Measurements from ENCODE around the gene GKN2. TPM values are rescaled to one million over a fixed set of nuclear protein-coding genes. Genes with fewer than 3 reads are reported as not detected.

GKN2 gene
- total RNA-seq, 1 experiment from 2014 or later: not detected

- TF ChIP-seq CDX4 (CRISPR knock-in tag; IDR thresholded peaks at IDR 0.05; ENCODE audit: borderline replicate concordance) (no peak), OVOL2 (CRISPR knock-in tag; IDR thresholded peaks at IDR 0.05; ENCODE audit: borderline replicate concordance) (no peak)
Observed at GRCh38 chr2:68989035-68989434, 36.3 kb upstream of the GKN2 start (continued).

GRCh38 chr2:68987021-68987503 lies 34.4 kb upstream of the GKN2 start:
- DNase-seq (ENCODE audit: low spot score) (no peak), ATAC-seq (no peak)
- CTCF ChIA-PET: no interaction called here

DNA sequence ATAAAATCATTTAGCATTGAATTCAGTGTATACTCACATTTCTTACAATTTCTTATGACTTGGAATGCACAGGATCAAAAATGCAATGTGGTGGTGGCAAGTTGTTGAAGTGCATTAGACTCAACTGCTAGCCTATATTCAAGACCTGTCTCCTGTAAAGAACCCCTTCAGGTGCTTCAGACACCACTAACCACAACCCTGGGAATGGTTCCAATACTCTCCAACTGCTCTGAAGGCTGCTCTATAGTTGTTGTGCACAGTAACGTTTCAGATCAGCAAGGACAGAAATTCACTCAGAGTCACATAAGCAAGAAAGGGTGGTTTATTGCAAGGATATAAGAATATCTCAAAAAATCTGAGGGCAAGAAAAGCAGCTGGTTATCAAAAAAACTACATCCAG lies 28.3 kb upstream of the GKN2 start:
- no peak for ATAC-seq
- no peaks in the 10 kb centered on the region for H3K4me1 Mint-ChIP-seq
- POLR2A ChIA-PET: no interaction called here
- DNase-seq (ENCODE audit: low spot score): no peak
- H3K36me3 Mint-ChIP-seq: no peaks in the 10 kb centered on the region
- no peak overlapping the region for H3K4me3 Mint-ChIP-seq
- H3K27ac Mint-ChIP-seq: no peak overlapping the region
- no peaks in the 10 kb centered on the region for H3K9me3 Mint-ChIP-seq
- CTCF ChIA-PET: no interaction called here
- peaks cover 3% of the 10 kb centered on the region; the same call in 1 of the 2 replicates for H3K27me3 Mint-ChIP-seq (ENCODE audit: low read depth)
- TF ChIP-seq ZNF263 (CRISPR knock-in tag; IDR thresholded peaks at IDR 0.05; ENCODE audit: low read depth) (no peak), SP1 (CRISPR knock-in tag; conservative IDR thresholded peaks at IDR 0.05) (no peak), ESRRA (CRISPR knock-in tag; IDR thresholded peaks at IDR 0.05; ENCODE audit: borderline replicate concordance) (no peak), MYBL2 (CRISPR knock-in tag; IDR thresholded peaks at IDR 0.05) (no peak), FOXP4 (CRISPR knock-in tag; IDR thresholded peaks at IDR 0.05) (no peak), PREB (CRISPR knock-in tag; IDR thresholded peaks at IDR 0.05; ENCODE audit: borderline replicate concordance) (no peak), ELF4 (CRISPR knock-in tag; IDR thresholded peaks at IDR 0.05; ENCODE audit: low read depth) (no peak), TEAD1 (CRISPR knock-in tag; IDR thresholded peaks at IDR 0.05) (no peak), ZNF512 (CRISPR knock-in tag; IDR thresholded peaks at IDR 0.05; ENCODE audit: borderline replicate concordance) (no peak)

More at GRCh38 chr2:68987021-68987503, 34.4 kb upstream of the GKN2 start:
- Mint-ChIP-seq H3K4me1 (no peaks in the 10 kb centered on the region), H3K9me3 (no peaks in the 10 kb centered on the region), H3K27me3 (ENCODE audit: low read depth) (no peaks in the 10 kb centered on the region), H3K4me3 (no peak overlapping the region), H3K27ac (no peak overlapping the region), H3K36me3 (no peaks in the 10 kb centered on the region)
- TF ChIP-seq SOX15 (CRISPR knock-in tag; IDR thresholded peaks at IDR 0.05): no peak
- no peak for TF ChIP-seq CDX4 (CRISPR knock-in tag; IDR thresholded peaks at IDR 0.05; ENCODE audit: borderline replicate concordance)
- TF ChIP-seq, protein P1, sequence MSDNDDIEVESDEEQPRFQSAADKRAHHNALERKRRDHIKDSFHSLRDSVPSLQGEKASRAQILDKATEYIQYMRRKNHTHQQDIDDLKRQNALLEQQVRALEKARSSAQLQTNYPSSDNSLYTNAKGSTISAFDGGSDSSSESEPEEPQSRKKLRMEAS (CRISPR knock-in tag; IDR thresholded peaks at IDR 0.05): no peak
- TF ChIP-seq RORB (CRISPR knock-in tag; IDR thresholded peaks at IDR 0.05): no peak
- TF ChIP-seq CREM (CRISPR knock-in tag; IDR thresholded peaks at IDR 0.05): no peak
- TF ChIP-seq HMGA2 (CRISPR knock-in tag; IDR thresholded peaks at IDR 0.05): no peak
- no peak for TF ChIP-seq ZBTB43 (CRISPR knock-in tag; IDR thresholded peaks at IDR 0.05)
- TF ChIP-seq NR2C2 (CRISPR knock-in tag; IDR thresholded peaks at IDR 0.05): no peak
- POLR2A ChIA-PET: no interaction called here

All from WTC11 (cell line).